HG03025 (cell line): ENCODE data around the gene PTPRT.

Experiments
- ATAC-seq: cut with Tn5 transposase; IDR thresholded peaks from one replicate; pipeline ENCODE4 v1.9.1; 2021; ENCODE audit warnings: mild to moderate bottlenecking, moderate library complexity; ENCODE audit not compliant: unreplicated experiment, low FRiP score

PTPRT gene

DNA sequence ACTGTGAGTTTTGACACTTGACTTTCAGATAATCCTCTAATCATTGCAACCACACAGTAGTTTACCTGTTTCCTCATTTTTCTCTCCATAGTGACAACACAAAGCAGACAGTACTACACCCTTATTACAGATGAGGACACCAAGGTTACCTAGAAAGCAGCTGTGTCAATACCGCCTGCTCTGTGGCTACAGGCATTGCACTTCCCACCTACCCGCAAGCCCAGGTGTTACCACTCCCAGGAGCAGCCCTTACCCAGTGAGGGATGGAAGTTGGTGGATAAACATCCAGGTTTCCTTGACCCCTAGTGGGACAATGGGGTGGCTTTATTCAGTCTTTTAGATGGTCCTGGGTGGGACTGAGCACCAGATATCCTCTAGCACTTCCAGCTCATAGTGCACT, 503.6 kb downstream of the PTPRT start:
- ATAC-seq = no peak

DNA sequence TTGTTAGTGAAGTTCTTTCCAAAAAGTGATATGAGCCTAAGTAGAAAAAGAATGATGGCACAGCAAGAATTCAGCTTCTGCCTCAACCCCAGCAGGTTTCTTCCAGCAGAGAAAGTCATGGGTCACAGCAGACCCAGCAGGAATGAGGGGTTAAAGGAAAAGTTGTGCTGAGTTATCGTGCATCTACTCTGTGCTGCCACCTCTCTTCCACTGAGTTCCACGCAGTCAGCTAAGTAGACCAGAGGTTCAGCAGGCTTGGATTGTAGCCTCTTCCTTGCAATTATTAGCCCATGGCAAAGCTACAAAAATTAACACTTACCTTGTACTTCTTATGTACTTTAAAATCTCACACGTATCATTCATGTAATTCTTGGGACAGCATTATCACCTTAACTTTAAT, 510.8 kb downstream of the PTPRT start:
- ATAC-seq = no peak

DNA sequence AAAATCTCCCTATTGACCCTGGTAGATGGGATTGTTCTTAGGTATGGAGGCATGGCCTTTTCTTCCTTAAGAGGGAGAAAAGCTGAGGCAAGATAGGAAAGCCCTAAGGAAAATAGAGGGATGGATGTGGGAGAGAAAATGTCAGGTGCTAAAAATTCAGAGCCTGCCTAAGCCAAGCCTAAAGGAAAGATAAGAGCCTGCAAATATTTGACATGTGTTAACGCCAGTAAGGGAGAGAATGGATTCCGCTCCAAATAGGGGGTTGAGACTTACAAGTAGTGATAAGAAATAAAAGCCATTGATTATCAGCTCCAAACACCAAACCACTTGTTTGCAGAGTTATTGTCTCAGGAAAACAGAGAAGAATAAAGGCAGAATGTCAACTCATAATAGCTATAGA, 533.6 kb downstream of the PTPRT start:
- ATAC-seq = no peak

DNA sequence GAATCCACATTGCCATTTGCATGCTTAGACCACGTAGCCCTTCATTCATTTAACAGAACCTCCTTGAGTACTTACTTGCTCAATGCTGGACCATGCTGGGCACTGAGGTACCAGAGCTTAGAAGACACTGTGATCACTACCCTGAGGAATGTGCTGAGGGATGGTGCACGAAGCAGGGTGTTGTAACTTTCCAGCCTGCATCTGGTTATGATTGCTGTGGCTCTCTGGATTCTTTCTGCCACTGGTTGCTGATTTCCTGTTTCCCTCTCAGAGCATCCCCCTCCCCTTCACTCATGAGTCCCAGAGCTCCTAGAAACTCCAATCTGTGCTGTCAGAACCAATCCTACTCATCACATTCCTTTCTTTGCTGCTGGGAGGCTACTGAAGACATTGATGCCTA, 537.4 kb downstream of the PTPRT start:
- no peak for ATAC-seq

DNA sequence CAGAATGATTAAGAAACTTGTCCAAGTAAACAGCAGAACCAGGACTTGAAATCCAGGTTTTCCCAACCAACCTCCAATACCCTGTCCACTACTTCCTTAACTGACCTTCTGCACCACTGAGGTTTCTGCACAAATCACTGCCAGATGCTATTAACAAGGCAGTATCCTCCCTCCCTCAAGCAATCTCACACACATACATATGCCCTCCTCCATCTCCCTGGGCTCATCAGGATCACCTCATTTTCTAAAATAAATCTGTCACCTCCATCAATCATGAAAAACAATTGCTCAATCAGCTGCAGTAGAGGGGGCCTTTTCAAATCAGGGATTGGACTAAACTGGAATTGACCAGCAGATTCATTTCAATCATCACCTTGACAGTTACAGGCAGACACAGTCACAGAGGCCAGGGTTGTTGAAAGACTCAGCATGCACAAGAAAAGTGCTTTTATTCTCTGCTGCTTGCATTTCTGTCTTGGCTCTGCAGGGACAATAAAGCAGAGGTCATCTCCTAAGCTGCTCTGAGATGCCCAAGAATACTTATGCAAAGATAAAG, 539.4 kb downstream of the PTPRT start:
- ATAC-seq = no peak

DNA sequence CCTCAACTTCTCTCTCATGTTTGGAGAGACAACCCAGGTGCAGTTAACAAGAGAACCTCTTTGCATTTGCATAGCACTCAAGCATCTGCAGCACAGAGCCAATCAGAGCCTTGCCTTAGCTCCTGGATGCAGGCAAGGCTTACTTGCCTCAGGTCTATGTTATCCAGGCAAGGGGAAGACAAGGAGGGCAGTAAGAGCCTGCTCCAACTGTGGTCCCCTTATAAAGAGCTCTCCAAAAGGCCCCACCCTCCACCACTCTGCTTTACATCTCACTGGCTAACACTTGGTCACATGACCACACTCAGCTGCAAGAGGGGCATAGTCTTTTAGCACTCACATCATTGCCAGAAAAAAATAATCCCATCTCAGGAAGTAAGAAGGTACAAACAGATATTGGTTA, 540.0 kb downstream of the PTPRT start:
- no peak for ATAC-seq

DNA sequence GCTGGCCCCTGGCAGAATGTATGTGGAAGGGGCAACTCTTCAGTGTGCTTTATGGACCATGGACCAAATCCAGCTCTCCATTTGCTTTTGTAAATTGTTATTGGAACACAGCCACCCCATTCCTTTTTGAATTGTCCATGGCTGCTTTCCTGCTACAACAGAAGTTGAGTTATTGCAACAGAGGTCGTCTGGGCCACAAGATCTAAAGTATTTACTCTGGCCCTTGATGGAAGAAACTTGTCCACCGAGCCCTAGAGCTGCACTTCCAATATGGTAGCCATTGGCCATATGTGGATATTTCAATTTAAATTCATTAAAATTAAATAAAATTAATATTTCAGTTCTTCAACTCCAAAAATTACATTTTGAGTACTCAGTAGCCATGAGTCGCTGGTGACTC, 543.5 kb downstream of the PTPRT start:
- no peak for ATAC-seq

DNA sequence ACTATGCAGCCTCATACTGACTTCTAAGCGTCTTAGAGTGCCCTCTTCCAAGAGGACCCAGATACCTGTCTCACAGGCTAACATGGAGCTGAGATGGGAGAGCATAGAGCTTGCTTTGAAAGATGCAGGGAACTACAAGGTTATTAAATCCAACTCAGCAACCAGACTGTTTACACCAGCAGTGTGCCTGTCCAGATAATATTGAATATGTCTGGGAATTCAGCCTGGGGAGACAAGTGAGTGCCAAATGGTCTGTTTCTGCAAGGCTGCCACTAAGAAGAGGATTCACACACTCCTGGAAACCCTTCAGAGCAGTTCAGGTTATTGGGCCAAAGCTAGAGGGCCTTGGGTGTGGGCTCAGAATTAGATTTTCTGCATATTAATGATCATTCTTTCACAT, 547.8 kb downstream of the PTPRT start:
- ATAC-seq = no peak

DNA sequence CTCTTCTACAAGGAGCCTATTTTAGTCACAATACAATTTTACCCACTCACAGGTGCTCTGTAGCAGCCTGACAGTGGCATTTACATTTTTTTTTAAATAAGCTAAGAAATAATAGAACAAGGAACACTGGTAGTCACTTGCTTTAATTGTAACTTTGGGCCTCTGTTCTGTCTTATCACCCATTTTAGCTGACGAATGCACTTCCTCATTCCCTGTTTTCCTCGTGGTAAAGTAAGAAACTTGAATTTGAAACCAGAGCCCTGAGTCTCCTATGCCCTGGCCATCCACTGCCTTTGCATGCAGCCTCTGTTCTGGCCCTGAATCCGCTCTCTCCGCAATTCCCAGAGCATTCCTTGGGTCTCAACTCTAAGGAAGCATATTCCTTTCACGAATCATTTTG, 550.6 kb downstream of the PTPRT start:
- no peak for ATAC-seq

DNA sequence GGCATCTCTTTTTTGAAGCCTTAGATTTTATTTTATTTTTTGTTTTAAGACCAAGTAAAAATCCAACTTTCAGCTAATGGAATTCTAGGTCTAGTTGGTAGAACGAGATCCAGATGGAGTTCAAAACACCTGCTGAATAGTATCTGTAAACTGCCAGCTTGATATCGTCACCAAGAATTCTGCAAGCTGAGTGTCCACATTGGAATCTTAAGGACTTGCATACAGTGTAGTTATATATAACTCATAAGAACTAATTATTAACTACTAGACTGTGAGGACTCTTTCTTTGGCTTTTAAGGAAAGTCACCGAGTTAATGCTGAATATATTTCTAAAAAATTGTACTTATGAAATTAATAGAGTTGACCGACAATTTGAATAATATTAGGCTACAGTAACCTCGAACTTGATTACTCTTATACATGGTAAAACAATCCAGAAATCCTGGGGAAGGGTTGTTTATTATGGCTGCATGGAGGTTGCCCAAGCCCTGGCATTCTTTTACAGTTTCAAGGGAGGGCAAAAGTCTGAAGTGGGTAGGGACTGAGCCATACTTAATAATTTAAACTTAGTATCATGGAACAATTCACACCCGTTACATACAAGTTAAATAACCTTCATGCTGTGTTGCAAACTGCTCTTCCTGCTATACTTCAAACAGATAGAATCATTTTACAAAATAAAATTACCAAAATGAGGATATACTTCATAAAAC, 553.9 kb downstream of the PTPRT start:
- no peak for ATAC-seq

DNA sequence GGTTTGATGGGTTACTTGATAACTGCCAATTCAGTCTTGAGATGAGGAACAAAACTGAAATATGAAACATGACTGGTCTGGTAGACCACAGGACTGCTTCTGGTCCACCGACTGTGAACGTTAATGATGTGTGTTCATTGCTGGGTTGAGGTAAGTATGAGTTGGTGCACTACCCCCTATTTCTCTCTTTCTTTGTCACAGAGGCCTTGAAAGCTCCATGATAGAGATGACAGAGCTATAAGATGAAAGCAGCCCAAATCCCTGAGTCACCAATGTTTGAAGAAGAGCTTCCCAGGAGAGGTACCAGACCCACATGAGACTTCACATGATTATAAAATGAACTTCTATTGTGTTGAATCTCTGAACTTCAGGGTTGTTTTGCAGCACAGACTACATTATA, 555.5 kb downstream of the PTPRT start:
- no peak for ATAC-seq

DNA sequence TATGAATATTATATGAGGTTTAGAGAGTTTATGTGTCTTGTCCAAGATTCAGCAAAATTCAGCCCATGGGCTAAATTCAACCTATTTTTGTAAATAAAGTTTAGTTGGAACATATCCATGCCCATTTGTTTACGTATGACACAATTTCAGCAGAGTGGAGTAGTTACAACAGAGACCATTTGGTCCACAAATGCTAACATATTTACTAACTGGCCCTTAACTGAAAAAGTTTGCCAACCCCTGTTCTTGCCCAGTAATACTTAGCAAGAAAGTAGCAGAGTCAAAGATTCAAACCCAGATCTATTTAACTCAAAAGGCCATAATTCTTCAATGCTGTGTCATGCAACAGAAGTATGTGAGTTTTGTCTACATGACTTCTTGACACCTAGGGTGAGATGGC, 561.0 kb downstream of the PTPRT start:
- no peak for ATAC-seq

DNA sequence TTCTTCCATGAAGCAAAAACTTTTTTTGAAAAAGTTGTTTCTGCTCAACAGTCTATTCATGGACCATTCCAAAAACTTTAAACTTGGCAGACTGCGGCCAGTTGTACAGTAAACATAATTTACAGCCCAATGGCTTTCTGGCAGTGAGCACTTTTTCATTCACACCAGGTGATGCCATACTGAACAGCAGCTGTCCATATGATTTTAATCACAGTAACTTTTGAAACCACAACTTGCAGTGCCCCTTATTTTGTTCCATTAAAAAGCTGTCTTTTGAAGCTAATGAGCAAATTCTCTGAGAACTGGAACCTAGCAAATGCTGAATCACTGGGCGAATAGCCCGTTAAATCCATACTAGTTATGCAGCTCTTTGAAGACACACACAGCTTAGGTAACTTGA, 576.6 kb downstream of the PTPRT start:
- ATAC-seq = no peak

DNA sequence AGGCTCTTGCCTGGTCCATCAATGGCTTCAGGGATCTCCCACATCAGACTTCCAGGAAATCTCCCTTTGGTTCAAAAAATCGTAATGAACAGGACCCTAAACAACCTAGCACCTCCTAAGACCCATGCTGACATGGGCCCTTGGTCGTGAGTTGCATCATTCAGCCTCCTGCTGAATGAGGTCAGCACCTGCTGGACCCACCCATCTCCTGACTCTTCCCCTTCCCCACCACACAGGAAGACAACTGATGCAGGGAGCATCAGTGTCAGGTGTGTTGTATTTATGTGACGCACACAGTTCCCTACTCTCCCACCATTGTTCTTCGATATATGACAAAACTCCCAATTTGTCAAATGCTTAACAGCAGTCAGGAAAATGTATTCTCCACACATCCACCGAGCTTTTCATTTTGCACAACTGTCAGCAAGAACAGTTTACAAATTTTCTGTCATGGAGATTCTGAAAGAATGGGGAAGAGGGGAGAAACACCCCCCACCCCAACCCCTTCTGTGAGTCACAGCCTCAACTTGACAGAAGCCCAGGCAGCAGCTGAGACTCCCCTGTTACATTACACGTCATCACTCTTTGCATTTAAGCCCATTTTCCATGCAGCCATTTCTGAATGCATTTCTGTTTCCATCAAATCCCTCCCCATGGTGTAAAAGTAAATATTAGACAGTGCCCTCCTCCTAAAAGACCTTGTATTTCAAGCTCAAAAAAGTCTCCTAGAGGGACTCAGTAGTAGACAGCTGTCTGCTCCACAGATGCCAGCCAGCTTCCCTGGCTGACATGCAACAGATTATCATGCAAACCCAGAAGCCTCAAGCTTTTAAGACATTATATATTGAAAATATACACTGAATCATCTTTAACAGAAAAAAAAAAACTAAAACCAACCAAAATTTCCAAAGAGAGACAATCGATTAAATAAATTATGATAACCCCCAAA, 577.5 kb downstream of the PTPRT start:
- ATAC-seq = no peak

DNA sequence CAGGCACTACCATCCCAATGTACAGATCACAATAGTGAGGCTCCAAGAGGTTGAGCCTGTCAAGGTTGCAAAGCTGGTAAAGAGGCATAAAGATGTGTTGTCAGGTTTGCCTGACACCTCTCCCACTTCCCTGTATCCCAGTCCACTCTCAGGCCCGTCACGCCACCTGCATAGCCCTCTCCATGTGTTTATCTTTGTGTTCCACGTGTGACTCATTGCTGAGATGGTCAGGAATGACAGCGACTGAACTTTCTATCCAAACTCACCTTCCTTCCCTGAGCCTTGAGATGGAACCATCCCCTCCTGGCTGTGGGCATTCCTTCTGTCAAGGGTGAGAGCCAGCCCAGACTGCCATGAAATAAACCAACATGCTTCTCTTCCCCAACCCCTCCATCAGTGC, 578.3 kb downstream of the PTPRT start:
- no peak for ATAC-seq

DNA sequence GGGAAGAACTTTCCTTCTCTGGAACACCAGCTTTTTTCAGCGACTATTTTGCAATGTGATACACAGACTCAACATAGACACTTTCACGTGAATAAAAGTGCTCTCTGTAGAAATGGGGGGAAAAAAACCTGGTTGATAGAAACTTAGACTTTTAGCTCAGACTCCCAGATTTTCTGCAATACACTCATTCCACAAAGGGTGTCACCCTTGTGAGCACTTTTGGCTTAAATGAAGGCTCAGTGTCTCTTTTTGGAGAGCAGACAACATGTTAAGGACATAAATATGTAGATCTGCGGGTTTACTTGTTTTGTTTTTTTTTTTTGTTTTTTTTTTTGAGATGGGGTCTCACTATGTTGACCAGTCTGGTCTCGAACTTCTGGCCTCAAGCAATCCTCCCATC, 579.6 kb downstream of the PTPRT start:
- no peak for ATAC-seq

DNA sequence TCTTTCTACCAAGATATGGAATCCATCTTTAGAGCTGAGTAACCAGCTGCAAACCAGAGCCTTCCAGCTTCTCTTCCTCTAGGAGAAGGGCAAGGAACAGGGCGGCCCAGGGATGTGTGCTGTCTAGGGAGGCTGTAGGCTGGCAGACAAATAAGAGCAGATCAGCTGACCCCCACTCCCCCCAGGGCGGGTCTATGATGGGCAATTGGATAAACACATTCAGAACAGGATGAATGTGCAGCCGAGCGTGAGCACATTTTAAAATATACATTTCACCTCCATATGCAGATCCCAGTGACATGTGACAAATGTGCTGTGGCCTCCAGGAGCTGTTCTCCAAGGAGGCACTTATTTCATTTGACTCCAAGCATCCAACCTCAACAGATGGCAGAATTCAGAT, 580.1 kb downstream of the PTPRT start:
- no peak for ATAC-seq

DNA sequence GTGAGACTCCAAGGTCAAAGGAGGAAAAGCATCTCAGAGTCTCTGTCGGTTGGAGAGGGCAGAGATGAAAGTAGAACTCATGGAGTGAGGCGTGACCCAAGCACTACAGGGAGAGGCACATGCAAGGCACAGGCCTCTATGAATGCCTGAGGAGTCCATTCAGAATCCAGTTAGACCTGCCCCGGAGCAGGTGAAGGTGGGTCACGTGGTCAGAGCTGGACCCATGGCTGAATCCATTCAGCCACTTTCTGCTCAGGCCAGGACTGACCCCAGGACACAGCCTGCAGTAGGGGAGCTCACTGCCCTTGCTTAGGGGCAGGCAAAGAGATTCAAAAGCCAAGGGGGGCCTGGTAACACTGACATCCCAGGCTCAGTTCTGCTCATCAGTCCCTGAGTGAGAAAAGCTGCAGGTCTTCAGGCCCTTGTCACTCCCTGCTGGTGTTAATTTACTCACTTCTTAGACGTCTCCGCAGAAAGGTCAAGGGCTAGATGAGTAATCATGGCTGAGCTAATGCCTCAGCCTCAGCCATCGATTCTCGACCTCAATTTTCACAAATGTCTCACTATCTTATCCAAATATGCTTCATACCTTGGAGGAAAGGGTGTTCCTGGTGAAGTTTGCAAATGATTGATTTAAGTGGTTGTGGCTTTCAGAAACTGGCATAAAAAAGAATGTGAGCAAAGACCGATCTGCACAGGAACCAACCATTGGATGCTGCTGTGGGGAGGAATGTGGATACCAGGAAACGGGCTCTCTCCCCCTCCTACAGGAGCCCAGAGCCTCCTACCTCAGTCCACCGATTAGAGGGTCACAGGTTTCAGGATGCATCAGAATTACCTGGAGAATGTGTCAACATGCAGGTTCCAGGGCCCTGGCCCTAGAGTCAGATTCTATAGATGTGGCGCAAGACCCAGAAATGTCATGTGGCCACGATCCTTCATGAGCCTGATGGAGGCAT, 584.4 kb downstream of the PTPRT start:
- no peak for ATAC-seq

DNA sequence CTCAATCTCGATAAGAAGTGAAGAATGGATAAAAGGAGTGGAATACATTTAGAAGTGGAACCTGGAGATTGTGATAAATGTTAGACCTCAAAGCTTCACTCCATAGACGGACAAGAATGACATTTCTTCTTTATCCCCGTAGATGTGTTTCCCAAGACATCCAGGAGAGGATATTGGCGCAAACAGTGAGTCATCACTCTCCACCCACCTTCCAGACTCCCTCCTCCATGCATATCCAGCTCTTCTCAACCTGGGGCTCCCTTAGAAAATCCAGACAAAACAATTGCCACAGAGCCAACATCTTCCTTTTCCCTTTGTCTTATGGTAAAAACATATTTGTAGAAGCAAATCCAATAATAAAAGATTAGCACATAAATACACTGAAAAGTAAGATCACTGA, 586.1 kb downstream of the PTPRT start:
- no peak for ATAC-seq

DNA sequence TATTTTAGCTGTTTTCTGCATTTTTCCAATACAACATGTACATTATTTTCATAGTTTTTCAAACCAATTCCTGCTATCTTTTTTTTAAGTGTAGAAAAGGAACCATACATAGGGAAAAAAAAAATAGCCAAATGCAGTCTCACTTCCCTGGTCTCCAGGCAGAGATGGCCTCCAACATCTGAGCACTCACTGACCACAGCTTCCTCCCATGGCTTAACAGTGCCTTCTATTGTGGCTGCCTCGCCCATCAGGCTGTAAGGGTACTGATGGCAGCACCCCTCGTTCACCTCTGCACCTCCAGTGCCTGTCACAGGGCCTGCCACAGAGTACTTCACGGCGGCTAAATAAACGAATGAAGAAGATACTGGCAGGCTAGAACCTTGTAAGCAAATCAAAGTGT, 591.1 kb downstream of the PTPRT start:
- ATAC-seq = no peak

DNA sequence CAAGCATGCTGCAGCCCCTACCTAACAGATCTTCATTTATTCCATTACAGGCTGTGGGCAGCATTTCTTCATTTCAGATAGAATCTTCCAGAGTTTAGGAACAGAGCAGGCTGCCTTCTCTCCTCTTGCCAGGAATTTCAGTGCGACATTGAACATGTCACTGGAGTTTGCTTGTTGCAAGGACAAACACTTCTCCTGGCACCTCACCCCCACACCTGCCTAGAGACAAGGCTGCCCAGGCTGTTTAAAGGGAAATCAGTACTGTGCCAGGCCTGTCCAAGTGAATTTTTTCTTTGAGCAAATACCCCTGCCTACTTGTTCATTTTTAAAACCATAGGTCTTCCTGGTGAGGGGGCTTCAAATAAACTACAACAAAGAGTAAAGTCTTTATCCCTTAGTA, 594.1 kb downstream of the PTPRT start:
- no peak for ATAC-seq
